Esophagus squamous epithelium (tissue), 4 donors: ENCODE results near the gene PAAF1.

Source experiments
- POLR2A ChIP-seq, 4 donors: fragments of 450-650 bp; IDR thresholded peaks; one replicate each; pipeline ENCODE4 v1.6.1; 2017; ENCODE audit warnings: antibody characterized with exemption in 4 of 4, mild to moderate bottlenecking in 4 of 4, moderate library complexity in 3 of 4
- TF ChIP-seq, protein P1 (sequence below), 6 experiments: fragments of 450-650 bp in 4 of 6; fragments of 200-600 bp in 2 of 6; sonication (generic) in 2 of 6; IDR thresholded peaks; one replicate each; pipeline ENCODE4 v1.5.1; 2016 to 2019; ENCODE audit warnings: antibody characterized with exemption in 6 of 6, mild to moderate bottlenecking in 4 of 6, moderate library complexity in 4 of 6

DNA sequence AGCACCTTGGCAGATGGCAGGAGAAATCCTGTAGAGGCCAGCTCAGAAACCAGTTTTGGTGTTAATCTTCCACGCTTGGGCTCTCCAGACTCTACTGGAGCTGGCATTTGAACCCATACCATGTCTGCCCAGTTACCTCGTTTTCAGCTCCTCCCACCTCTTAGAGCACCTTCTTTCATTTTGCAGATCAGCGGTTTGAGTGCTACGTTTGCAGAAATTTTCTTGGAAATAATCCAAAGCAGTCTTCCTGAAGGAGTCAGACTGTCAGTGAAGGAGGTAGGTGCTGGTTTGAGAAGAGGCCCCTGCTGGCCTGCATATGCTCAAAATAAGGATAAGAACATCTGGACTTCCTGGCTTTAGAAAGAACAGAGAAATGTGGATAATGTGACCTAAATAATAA is 13.8 kb upstream of the PAAF1 start:
- no peak for TF ChIP-seq POLR2A (IDR thresholded peaks at IDR 0.05)
- TF ChIP-seq, protein P1, sequence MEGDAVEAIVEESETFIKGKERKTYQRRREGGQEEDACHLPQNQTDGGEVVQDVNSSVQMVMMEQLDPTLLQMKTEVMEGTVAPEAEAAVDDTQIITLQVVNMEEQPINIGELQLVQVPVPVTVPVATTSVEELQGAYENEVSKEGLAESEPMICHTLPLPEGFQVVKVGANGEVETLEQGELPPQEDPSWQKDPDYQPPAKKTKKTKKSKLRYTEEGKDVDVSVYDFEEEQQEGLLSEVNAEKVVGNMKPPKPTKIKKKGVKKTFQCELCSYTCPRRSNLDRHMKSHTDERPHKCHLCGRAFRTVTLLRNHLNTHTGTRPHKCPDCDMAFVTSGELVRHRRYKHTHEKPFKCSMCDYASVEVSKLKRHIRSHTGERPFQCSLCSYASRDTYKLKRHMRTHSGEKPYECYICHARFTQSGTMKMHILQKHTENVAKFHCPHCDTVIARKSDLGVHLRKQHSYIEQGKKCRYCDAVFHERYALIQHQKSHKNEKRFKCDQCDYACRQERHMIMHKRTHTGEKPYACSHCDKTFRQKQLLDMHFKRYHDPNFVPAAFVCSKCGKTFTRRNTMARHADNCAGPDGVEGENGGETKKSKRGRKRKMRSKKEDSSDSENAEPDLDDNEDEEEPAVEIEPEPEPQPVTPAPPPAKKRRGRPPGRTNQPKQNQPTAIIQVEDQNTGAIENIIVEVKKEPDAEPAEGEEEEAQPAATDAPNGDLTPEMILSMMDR (IDR thresholded peaks at IDR 0.05) = no peak
